GM23248 (cell line): ENCODE results near the gene SNRPA.

Experiments
- EZH2 ChIP-seq: fragments of 200-600 bp; sonication (generic); IDR thresholded peaks from 2 replicates; pipeline ENCODE4 v1.6.1; 2018; ENCODE audit warnings: antibody characterized with exemption, mild to moderate bottlenecking; ENCODE audit not compliant: insufficient read depth, poor library complexity, severe bottlenecking
- EZH2phosphoT487 ChIP-seq: fragments of 200-600 bp; sonication (generic); IDR thresholded peaks from 2 replicates; pipeline ENCODE4 v1.6.1; 2018; ENCODE audit warnings: antibody characterized with exemption, moderate library complexity, mild to moderate bottlenecking, low read depth; ENCODE audit not compliant: insufficient read depth

GRCh38 chr19:40717880-40718773 is 32.9 kb upstream of the SNRPA start:
- TF ChIP-seq EZH2phosphoT487 (no peak), EZH2 (no peak)
